CD4-positive, alpha-beta T cell treated with Interleukin-4 for 1 hour (primary cell): ENCODE measurements around the gene DUSP22.
A peak's percentile ranks its signal among the peaks of the same experiment; 100 is the strongest.

Experiments
- DNase-seq, 2 donors: peaks; one replicate each; pipeline ENCODE4 v3.0.0-alpha.2; 2020 to 2022

The DUSP22 gene

GRCh38 chr6:353642-354614 is 61.6 kb downstream of the DUSP22 start:
- no peak for DNase-seq

GRCh38 chr6:354631-355280 is 62.5 kb downstream of the DUSP22 start:
- DNase-seq, result no peak

- no peak for DNase-seq
These were observed 63.3 kb downstream of the DUSP22 start for GRCh38 chr6:355373-356208.

- peak in 1 of 2 donors; percentile 48 for DNase-seq
These were observed 64.6 kb downstream of the DUSP22 start for GRCh38 chr6:356828-357251.

GRCh38 chr6:357261-357790 is 65.0 kb downstream of the DUSP22 start:
- DNase-seq, result no peak

- DNase-seq, result no peak
These were observed 65.6 kb downstream of the DUSP22 start for GRCh38 chr6:357791-358341.

- DNase-seq, result no peak
These were observed 66.1 kb downstream of the DUSP22 start for GRCh38 chr6:358432-358831.

- no peak for DNase-seq
These were observed 66.6 kb downstream of the DUSP22 start for GRCh38 chr6:358847-359246.

- no peak for DNase-seq
These were observed 67.2 kb downstream of the DUSP22 start for GRCh38 chr6:359261-360035.

- no peak for DNase-seq
These were observed 68.1 kb downstream of the DUSP22 start for GRCh38 chr6:360349-360748.

- DNase-seq, result no peak
These were observed 68.6 kb downstream of the DUSP22 start for GRCh38 chr6:360764-361373.

GRCh38 chr6:361411-362132 is 69.3 kb downstream of the DUSP22 start:
- DNase-seq, result no peak

GRCh38 chr6:362231-362923 is 70.1 kb downstream of the DUSP22 start:
- DNase-seq, result no peak

GRCh38 chr6:362924-363249 is 70.6 kb downstream of the DUSP22 start:
- no peak for DNase-seq

- no peak for DNase-seq
These were observed 71.0 kb downstream of the DUSP22 start for GRCh38 chr6:363291-363690.

- no peak for DNase-seq
These were observed 71.6 kb downstream of the DUSP22 start for GRCh38 chr6:363909-364308.

- no peak for DNase-seq
These were observed 72.6 kb downstream of the DUSP22 start for GRCh38 chr6:364609-365540.

GRCh38 chr6:365835-366234 is 73.5 kb downstream of the DUSP22 start:
- DNase-seq, result no peak
